Mucosa of descending colon (tissue), 3 donors: Measurements from ENCODE around the gene MNAT1. TPM values are rescaled to one million over a fixed set of nuclear protein-coding genes. Genes with fewer than 3 reads are reported as not detected.

Source experiments
- ATAC-seq: fragments of 200-7000 bp; cut with Tn5 transposase; one replicate; pipeline ENCODE4 v1.9.1; 2020; ENCODE audit warnings: mild to moderate bottlenecking, moderate library complexity
- DNase-seq, 3 donors: peaks; one replicate each; pipeline ENCODE4 v3.0.0-alpha.2; 2020
- H3K36me3 ChIP-seq: fragments of 200-600 bp; one replicate; pipeline ENCODE4 v1.8.0; 2021; ENCODE audit warnings: low read depth, mild to moderate bottlenecking
- H3K4me1 ChIP-seq: fragments of 200-600 bp; one replicate; pipeline ENCODE4 v1.8.0; 2021; ENCODE audit warnings: low read depth, mild to moderate bottlenecking
- H3K4me3 ChIP-seq: fragments of 200-600 bp; one replicate; pipeline ENCODE4 v1.8.0; 2021; ENCODE audit warnings: mild to moderate bottlenecking
- H3K9me3 ChIP-seq: fragments of 200-600 bp; one replicate; pipeline ENCODE4 v1.8.0; 2021; ENCODE audit warnings: mild to moderate bottlenecking
- intact Hi-C, 2 donors: fragments of 100-400 bp; cut with DNase I in 1 of 2; cut with micrococcal nuclease in 1 of 2; formaldehyde crosslinking; loops; one replicate each; pipeline versions ENCODE4 v1.11.0 to v1.11.1; 2022; cut with DNase I, micrococcal nuclease
- total RNA-seq, 3 donors: library from RNA; stranded (reverse); fragmentation: NEBNext Ultra II Directional in 2 of 3; extraction: Animal tissue kit (Norgen Biotek cat#: 25700) in 2 of 3; gene quantifications; one replicate each; pipeline versions ENCODE4 v1.2.1 to v1.2.4, GENCODE V29; 2021 to 2023
- TF ChIP-seq, protein P1 (sequence below): fragments of 200-600 bp; IDR thresholded peaks from one replicate; pipeline ENCODE4 v1.8.0; 2022; ENCODE audit warnings: antibody characterized with exemption, mild to moderate bottlenecking
- donor health status: DM: no; HTN: no; CAD: no; lungs with moderate emphysema.
- donor health status: DM: no; HTN: no; CAD: no.
- donor health status: DM: no; HTN: yes; CAD: no.

Gene MNAT1
- total RNA-seq, 3 donors from 2014 or later: 13.4 to 19.8 (median 14.3) TPM

DNA sequence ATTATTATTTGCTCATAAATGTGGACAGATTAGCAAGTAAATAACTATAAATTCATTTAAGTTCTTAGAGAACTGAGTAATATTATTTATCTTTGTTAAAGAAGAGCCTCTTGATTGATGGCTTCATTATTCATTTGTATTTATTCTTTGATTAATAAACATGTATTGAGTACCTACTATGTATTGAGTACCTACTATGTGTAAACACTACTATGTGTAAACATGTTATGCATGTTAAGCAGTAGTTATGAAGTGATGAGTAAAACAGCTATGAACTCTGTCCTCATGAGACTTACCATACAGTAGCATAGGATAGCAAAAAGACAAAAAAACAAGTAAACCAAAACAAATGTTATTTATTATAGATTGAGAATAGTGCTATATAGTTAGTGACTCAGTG is 61.9 kb downstream of the MNAT1 start:
- no peaks in the 10 kb centered on the region for H3K36me3 ChIP-seq
- ATAC-seq (no peak), DNase-seq (no peak)
- H3K9me3 ChIP-seq: no peaks in the 10 kb centered on the region
- intact Hi-C loops: no loop called here
- no peak overlapping the region for H3K4me3 ChIP-seq
- TF ChIP-seq, protein P1, sequence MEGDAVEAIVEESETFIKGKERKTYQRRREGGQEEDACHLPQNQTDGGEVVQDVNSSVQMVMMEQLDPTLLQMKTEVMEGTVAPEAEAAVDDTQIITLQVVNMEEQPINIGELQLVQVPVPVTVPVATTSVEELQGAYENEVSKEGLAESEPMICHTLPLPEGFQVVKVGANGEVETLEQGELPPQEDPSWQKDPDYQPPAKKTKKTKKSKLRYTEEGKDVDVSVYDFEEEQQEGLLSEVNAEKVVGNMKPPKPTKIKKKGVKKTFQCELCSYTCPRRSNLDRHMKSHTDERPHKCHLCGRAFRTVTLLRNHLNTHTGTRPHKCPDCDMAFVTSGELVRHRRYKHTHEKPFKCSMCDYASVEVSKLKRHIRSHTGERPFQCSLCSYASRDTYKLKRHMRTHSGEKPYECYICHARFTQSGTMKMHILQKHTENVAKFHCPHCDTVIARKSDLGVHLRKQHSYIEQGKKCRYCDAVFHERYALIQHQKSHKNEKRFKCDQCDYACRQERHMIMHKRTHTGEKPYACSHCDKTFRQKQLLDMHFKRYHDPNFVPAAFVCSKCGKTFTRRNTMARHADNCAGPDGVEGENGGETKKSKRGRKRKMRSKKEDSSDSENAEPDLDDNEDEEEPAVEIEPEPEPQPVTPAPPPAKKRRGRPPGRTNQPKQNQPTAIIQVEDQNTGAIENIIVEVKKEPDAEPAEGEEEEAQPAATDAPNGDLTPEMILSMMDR: no peak
- no peaks in the 10 kb centered on the region for H3K4me1 ChIP-seq

DNA sequence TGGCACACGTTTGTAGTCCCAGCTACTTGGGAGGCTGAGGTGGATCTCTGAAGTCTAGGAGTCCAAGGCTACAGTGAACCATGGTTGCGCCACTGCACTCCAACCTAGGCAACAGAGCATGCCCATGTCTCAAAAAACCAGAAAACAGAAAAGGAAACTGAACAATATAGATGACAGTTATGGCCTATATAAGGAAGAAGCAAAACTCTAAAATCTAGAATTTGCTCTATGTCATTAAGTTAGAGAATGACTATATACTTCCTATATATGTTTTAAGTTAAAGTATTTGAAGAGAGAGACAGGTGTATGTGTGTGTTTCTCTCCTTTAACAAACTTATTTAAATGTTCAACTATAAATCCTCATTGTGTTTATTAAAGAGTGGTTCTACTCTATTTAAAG is 65.8 kb downstream of the MNAT1 start:
- no peaks in the 10 kb centered on the region for H3K4me1 ChIP-seq
- TF ChIP-seq, protein P1: no peak

DNA sequence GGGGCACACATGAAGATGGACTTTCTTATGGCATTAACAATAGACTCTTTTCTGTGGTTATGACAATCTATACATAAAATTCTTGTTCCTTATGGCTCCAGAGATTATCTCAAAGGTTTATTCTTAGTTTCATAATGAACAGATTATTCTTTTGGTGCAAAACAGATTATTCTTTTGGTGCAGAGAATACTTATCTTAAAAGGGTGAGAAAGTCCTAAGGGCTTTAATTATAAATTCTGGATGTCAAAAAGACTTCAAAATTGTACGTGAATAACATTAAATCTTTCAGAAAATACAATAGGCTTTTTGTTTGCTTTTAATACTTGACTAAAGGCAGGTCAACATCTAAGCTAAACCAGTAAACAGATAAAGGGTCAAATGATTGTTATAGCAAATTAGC is 69.3 kb downstream of the MNAT1 start:
- ATAC-seq (no peak), DNase-seq (no peak)
- Histone ChIP-seq H3K36me3 (no peaks in the 10 kb centered on the region), H3K4me1 (no peaks in the 10 kb centered on the region), H3K4me3 (no peak overlapping the region), H3K9me3 (no peaks in the 10 kb centered on the region)
- TF ChIP-seq, protein P1: no peak
- intact Hi-C loops: no loop called here

More for the DNA sequence above, 65.8 kb downstream of the MNAT1 start:
- intact Hi-C loops: no loop called here
- DNase-seq (no peak), ATAC-seq (no peak)
- Histone ChIP-seq H3K9me3 (no peaks in the 10 kb centered on the region), H3K4me3 (no peak overlapping the region), H3K36me3 (no peaks in the 10 kb centered on the region)

DNA sequence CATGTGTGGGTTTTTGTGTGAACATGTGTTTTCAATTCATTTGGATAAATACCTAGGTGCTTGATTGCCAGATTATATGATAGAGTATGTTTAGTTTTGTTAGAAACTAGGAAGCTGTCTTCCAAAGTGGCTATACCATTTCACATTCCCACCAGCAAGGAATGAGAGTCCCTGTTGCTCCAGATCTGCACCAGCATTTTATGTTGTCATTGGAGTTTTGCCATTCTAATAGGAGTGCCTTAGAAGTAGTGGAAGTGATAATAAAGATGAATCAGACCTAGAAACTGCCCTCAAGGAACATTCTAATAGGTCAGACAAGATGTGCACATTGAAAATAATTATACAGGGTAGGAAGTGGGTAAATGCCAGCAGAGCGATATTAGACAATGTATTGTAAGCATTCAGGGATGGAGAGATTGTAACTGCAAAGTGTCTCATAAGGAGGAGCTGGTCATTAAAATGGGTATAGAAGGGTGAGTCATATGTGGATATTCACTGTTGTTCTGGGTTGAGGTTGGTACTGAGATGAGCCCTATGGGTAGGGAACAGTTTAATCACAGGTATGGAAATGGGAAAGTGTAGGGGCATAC is 71.4 kb downstream of the MNAT1 start:
- intact Hi-C loops: no loop called here

DNA sequence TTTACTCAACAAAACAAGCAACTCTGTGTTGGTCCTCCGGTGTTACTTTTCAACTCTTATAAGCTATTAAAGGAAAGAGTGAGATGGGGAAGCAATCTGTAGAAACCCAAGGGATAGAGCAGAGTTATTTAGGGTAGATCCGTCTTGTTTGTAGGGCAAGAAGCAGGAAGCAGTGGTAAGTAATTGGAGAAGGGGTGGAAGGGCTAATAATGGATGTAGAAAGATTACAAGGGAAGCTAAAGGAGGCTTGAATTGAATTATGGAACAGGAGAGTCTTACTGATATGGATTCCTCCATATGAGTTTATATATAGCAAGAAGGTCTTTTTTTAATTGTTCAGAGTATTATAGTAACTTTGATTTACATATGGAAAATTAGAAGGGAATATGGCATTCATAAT is 72.7 kb downstream of the MNAT1 start:
- Histone ChIP-seq H3K36me3 (no peaks in the 10 kb centered on the region), H3K4me1 (no peaks in the 10 kb centered on the region), H3K4me3 (no peak overlapping the region), H3K9me3 (no peaks in the 10 kb centered on the region)
- TF ChIP-seq, protein P1: no peak
- DNase-seq (no peak), ATAC-seq (no peak)
- intact Hi-C loops: no loop called here

More for the DNA sequence above, 71.4 kb downstream of the MNAT1 start:
- ATAC-seq: no peak
- DNase-seq: no peak
- Histone ChIP-seq H3K4me1 (no peaks in the 10 kb centered on the region), H3K36me3 (no peaks in the 10 kb centered on the region), H3K9me3 (no peaks in the 10 kb centered on the region), H3K4me3 (no peak overlapping the region)
- TF ChIP-seq, protein P1: no peak

DNA sequence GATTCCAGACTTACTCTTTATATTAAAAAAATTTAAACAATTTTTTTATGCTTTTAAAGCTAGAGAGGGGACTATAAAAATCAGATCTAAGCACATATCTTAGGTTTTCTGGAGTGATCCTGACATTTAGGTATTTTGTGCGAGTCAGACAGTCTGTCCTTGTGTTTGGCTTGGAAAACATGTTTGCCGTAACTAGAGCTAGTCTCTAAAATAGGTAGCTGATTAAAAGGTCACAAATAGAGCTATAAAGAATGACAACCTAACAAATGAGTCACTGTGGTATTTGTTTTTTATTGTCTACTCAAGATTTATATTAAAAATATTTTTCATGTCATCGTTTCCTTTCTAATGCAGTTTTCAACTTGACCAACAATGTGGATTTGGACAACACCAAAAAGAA is 73.4 kb downstream of the MNAT1 start:
- intact Hi-C loops: no loop called here
- no peak for ATAC-seq

More for the DNA sequence above, 73.4 kb downstream of the MNAT1 start:
- H3K4me3 ChIP-seq: no peak overlapping the region
- no peaks in the 10 kb centered on the region for H3K36me3 ChIP-seq
- no peak for DNase-seq
- TF ChIP-seq, protein P1: no peak
- H3K4me1 ChIP-seq: no peaks in the 10 kb centered on the region
- H3K9me3 ChIP-seq: no peaks in the 10 kb centered on the region
